SU-DHL-6 (cell line): Measurements from ENCODE around the gene VWA3A.

ENCODE experiments used
- H2AFZ ChIP-seq: fragments of 200-600 bp; sonication (generic); 2 replicates; pipeline ENCODE4 v1.6.1; 2014; ENCODE audit warnings: low read depth, mild to moderate bottlenecking, moderate library complexity, mixed read lengths, antibody characterized with exemption, low read length; ENCODE audit not compliant: severe bottlenecking
- H3F3A ChIP-seq: fragments of 200-600 bp; shearing (Covaris generic); 2 replicates; pipeline ENCODE4 v1.6.0; 2016; ENCODE audit warnings: antibody characterized with exemption, mild to moderate bottlenecking; ENCODE audit not compliant: insufficient read depth
- H3K27ac ChIP-seq: fragments of 200-600 bp; sonication (generic); 2 replicates; pipeline ENCODE4 v1.5.1; 2016; ENCODE audit warnings: low read depth, mild to moderate bottlenecking, low read length, moderate library complexity, mixed read lengths
- H3K27me3 ChIP-seq: fragments of 200-600 bp; sonication (generic), shearing (Covaris generic); 2 replicates; pipeline ENCODE4 v1.6.0; 2014; ENCODE audit warnings: mild to moderate bottlenecking, low read length
- H3K36me3 ChIP-seq: fragments of 200-600 bp; sonication (generic); 2 replicates; pipeline ENCODE4 v1.6.1; 2014; ENCODE audit warnings: mild to moderate bottlenecking, low read length, mixed read lengths
- H3K4me2 ChIP-seq: fragments of 300-600, 200-600 bp; shearing (Covaris generic), sonication (generic); 2 replicates; pipeline ENCODE4 v1.6.0; 2014; ENCODE audit warnings: low read length, low read depth, mild to moderate bottlenecking; ENCODE audit not compliant: poor library complexity, severe bottlenecking
- H3K4me3 ChIP-seq: fragments of 200-600 bp; sonication (generic); 2 replicates; pipeline ENCODE4 v1.5.1; 2014; ENCODE audit warnings: antibody characterized with exemption, low read length, mild to moderate bottlenecking, mixed read lengths; ENCODE audit not compliant: insufficient read depth, poor library complexity, severe bottlenecking
- H3K79me2 ChIP-seq: fragments of 200-600 bp; sonication (generic); 2 replicates; pipeline ENCODE4 v1.6.1; 2014; ENCODE audit warnings: mild to moderate bottlenecking, low read length, moderate library complexity; ENCODE audit not compliant: insufficient read depth
- H3K9ac ChIP-seq: fragments of 200-600 bp; sonication (generic); 2 replicates; pipeline ENCODE4 v1.7.0; 2014; ENCODE audit warnings: mild to moderate bottlenecking, low read length
- H3K9me2 ChIP-seq: fragments of 200-600 bp; sonication (generic); replicated peaks from 2 replicates; pipeline ENCODE4 v1.6.1; 2014; ENCODE audit warnings: low read length; ENCODE audit not compliant: insufficient read depth
- H3K9me3 ChIP-seq: fragments of 200-600 bp; sonication (generic); 2 replicates; pipeline ENCODE4 v1.6.1; 2014; ENCODE audit warnings: low read length, mixed read lengths; ENCODE audit not compliant: insufficient read depth
- H4K20me1 ChIP-seq: fragments of 200-600 bp; sonication (generic); 2 replicates; pipeline ENCODE4 v1.6.1; 2014; ENCODE audit warnings: low read depth, mild to moderate bottlenecking, antibody characterized with exemption, low read length, moderate library complexity, mixed read lengths
- CTCF ChIP-seq: fragments of 200-600 bp; sonication (generic); IDR thresholded peaks from one replicate; pipeline ENCODE4 v1.5.1; 2017; ENCODE audit warnings: antibody characterized with exemption, mild to moderate bottlenecking, low read length, moderate library complexity; ENCODE audit not compliant: insufficient read depth, poor library complexity, severe bottlenecking
- EZH2phosphoT487 ChIP-seq: fragments of 200-600 bp; sonication (generic), shearing (Covaris generic); conservative IDR thresholded peaks from 2 replicates; pipeline ENCODE4 v1.6.1; 2018; ENCODE audit warnings: mild to moderate bottlenecking, antibody characterized with exemption, low read length, moderate library complexity, mixed read lengths

The VWA3A gene

GRCh38 chr16:22055881-22056280 is 36.5 kb upstream of the VWA3A start:
- H3K4me3 ChIP-seq: no peak overlapping the region
- H3F3A ChIP-seq: no peaks in the 10 kb centered on the region
- no peak overlapping the region for H3K27ac ChIP-seq
- H3K79me2 ChIP-seq: no peaks in the 10 kb centered on the region
- no peak overlapping the region for H3K4me2 ChIP-seq
- TF ChIP-seq EZH2phosphoT487 (no peak), CTCF (no peak)
- no peaks in the 10 kb centered on the region for H4K20me1 ChIP-seq
- H3K9me3 ChIP-seq: no peaks in the 10 kb centered on the region
- H2AFZ ChIP-seq: no peak overlapping the region
- H3K36me3 ChIP-seq: no peaks in the 10 kb centered on the region
- no peak overlapping the region for H3K9ac ChIP-seq
- H3K27me3 ChIP-seq: no peaks in the 10 kb centered on the region
- no peaks in the 10 kb centered on the region for H3K9me2 ChIP-seq

- H3K9me3 ChIP-seq: 0 out of 2 replicates have a peak, but pooled peaks cover 6% of the 10 kb centered on the region
- no peak overlapping the region for H3K9ac ChIP-seq
- H2AFZ ChIP-seq: no peak overlapping the region
- H3K27ac ChIP-seq: no peak overlapping the region
- no peak overlapping the region for H3K4me3 ChIP-seq
- no peaks in the 10 kb centered on the region for H3K79me2 ChIP-seq
- peaks cover 2% of the 10 kb centered on the region; the same call in 1 of the 2 replicates for H3K36me3 ChIP-seq
- no peaks in the 10 kb centered on the region for H3K27me3 ChIP-seq
- no peaks in the 10 kb centered on the region for H4K20me1 ChIP-seq
- no peaks in the 10 kb centered on the region for H3F3A ChIP-seq
- H3K9me2 ChIP-seq: no peaks in the 10 kb centered on the region
- no peak overlapping the region for H3K4me2 ChIP-seq
- TF ChIP-seq CTCF (no peak), EZH2phosphoT487 (no peak)
These were observed 28.4 kb upstream of the VWA3A start for GRCh38 chr16:22063888-22064467.

GRCh38 chr16:22065252-22065651 is 27.1 kb upstream of the VWA3A start:
- Histone ChIP-seq H3K9me2 (no peaks in the 10 kb centered on the region), H3K27ac (no peak overlapping the region), H3K9ac (no peak overlapping the region), H3K4me3 (no peak overlapping the region), H3K9me3 (0 out of 2 replicates have a peak, but pooled peaks cover 6% of the 10 kb centered on the region), H3K4me2 (no peak overlapping the region), H3F3A (no peaks in the 10 kb centered on the region), H3K79me2 (no peaks in the 10 kb centered on the region), H3K27me3 (no peaks in the 10 kb centered on the region), H4K20me1 (no peaks in the 10 kb centered on the region), H2AFZ (no peak overlapping the region), H3K36me3 (peaks cover 2% of the 10 kb centered on the region; the same call in 1 of the 2 replicates)
- TF ChIP-seq CTCF (no peak), EZH2phosphoT487 (no peak)
